Measurements from ENCODE around the gene SUMO2.

The SUMO2 gene

GRCh38 chr17:75118307-75118706 lies 64.5 kb downstream of the SUMO2 start:
- DNase-seq (ENCODE audit: low read depth) = no peak
- no peak for TF ChIP-seq CTCF (IDR thresholded peaks at IDR 0.05; ENCODE audit: low read length, missing control alignments)
- H3K4me3 ChIP-seq (replicated peaks; ENCODE audit: low read depth, low read length) = no peak overlapping the region

- H3K4me3 ChIP-seq (replicated peaks; ENCODE audit: low read depth, low read length) = no peak overlapping the region
- DNase-seq (ENCODE audit: low read depth) = no peak
- TF ChIP-seq CTCF (IDR thresholded peaks at IDR 0.05; ENCODE audit: low read length, missing control alignments) = no peak
These were observed 66.0 kb downstream of the SUMO2 start for GRCh38 chr17:75116737-75117136.
